ENCODE data around the gene MYEF2. TPM values are rescaled to one million over a fixed set of nuclear protein-coding genes. Genes with fewer than 3 reads are reported as not detected.
A peak's percentile ranks its signal among the peaks of the same experiment; 100 is the strongest.

MYEF2 gene
- total and polyA plus RNA-seq, 10 donors = 8.1 to 41.3 (median 18.3) TPM

GRCh38 chr15:48103647-48104046 lies 74.4 kb downstream of the MYEF2 start:
- WGBS, 5 donors = 70 to 88% (median 79%) methylated on average over 5 of the region's 5 CpGs
- peaks cover 0 to 21% (median 0%) of the 10 kb centered on the region in 7 donors for H3K27me3 ChIP-seq (replicated peaks in 1 of 7)
- peak overlapping the region in 2 of 8 donors; percentile 8 to 12 for H3K4me3 ChIP-seq
- TF ChIP-seq CTCF (IDR thresholded peaks at IDR 0.05 in 8 of 11, conservative IDR thresholded peaks at IDR 0.05 in 3 of 11) (no peak), POLR2AphosphoS5 (IDR thresholded peaks at IDR 0.05) (no peak), POLR2A (IDR thresholded peaks at IDR 0.05) (no peak)
- DNase-seq = no peak
- H3K36me3 ChIP-seq = no peaks in the 10 kb centered on the region
- no peak overlapping the region for H3K27ac ChIP-seq
- H3K9me3 ChIP-seq = no peaks in the 10 kb centered on the region
- intact Hi-C loops (cut with DNase I; ENCODE audit: low total_unique reads) = no loop called here
- H3K4me1 ChIP-seq = no peaks in the 10 kb centered on the region

GRCh38 chr15:48102167-48102566 lies 75.9 kb downstream of the MYEF2 start:
- TF ChIP-seq POLR2A (IDR thresholded peaks at IDR 0.05) (no peak), POLR2AphosphoS5 (IDR thresholded peaks at IDR 0.05) (no peak), CTCF (IDR thresholded peaks at IDR 0.05 in 8 of 11, conservative IDR thresholded peaks at IDR 0.05 in 3 of 11) (no peak)
- intact Hi-C loops (cut with DNase I; ENCODE audit: low total_unique reads) = no loop called here
- DNase-seq = no peak
- H3K4me3 ChIP-seq = no peak overlapping the region
- H3K9me3 ChIP-seq = no peaks in the 10 kb centered on the region
- no peaks in the 10 kb centered on the region for H3K4me1 ChIP-seq
- H3K27ac ChIP-seq = no peak overlapping the region
- peaks cover 0 to 21% (median 0%) of the 10 kb centered on the region in 7 donors for H3K27me3 ChIP-seq (replicated peaks in 1 of 7)
- 82 to 90% (median 88%) methylated on average over 6 of the region's 6 CpGs for WGBS, 5 donors
- H3K36me3 ChIP-seq = no peaks in the 10 kb centered on the region

GRCh38 chr15:48101376-48101961 lies 76.6 kb downstream of the MYEF2 start:
- Histone ChIP-seq H3K4me3 (no peak overlapping the region), H3K4me1 (no peaks in the 10 kb centered on the region), H3K9me3 (no peaks in the 10 kb centered on the region), H3K36me3 (no peaks in the 10 kb centered on the region), H3K27me3 (replicated peaks in 1 of 7) (peaks cover 0 to 18% (median 0%) of the 10 kb centered on the region in 7 donors), H3K27ac (no peak overlapping the region)
- TF ChIP-seq CTCF (IDR thresholded peaks at IDR 0.05 in 8 of 11, conservative IDR thresholded peaks at IDR 0.05 in 3 of 11) (no peak), POLR2A (IDR thresholded peaks at IDR 0.05) (no peak), POLR2AphosphoS5 (IDR thresholded peaks at IDR 0.05) (no peak)
- WGBS, 5 donors = 73 to 83% (median 76%) methylated on average over 6 of the region's 6 CpGs
- no peak for DNase-seq
- intact Hi-C loops (cut with DNase I; ENCODE audit: low total_unique reads) = no loop called here

GRCh38 chr15:48097264-48097663 lies 80.8 kb downstream of the MYEF2 start:
- WGBS, 5 donors = 74 to 85% (median 78%) methylated on average over 2 of the region's 2 CpGs
- DNase-seq = no peak
- peaks cover 0 to 3% (median 0%) of the 10 kb centered on the region in 7 donors for H3K27me3 ChIP-seq (replicated peaks in 1 of 7)
- intact Hi-C loops (cut with DNase I; ENCODE audit: low total_unique reads) = no loop called here
- H3K27ac ChIP-seq = no peak overlapping the region
- H3K4me1 ChIP-seq = no peaks in the 10 kb centered on the region
- TF ChIP-seq POLR2AphosphoS5 (IDR thresholded peaks at IDR 0.05) = no peak
- TF ChIP-seq POLR2A (IDR thresholded peaks at IDR 0.05) = no peak
- TF ChIP-seq CTCF (IDR thresholded peaks at IDR 0.05 in 8 of 11, conservative IDR thresholded peaks at IDR 0.05 in 3 of 11) = no peak
- H3K9me3 ChIP-seq = no peaks in the 10 kb centered on the region
- H3K4me3 ChIP-seq = no peak overlapping the region
- H3K36me3 ChIP-seq = no peaks in the 10 kb centered on the region

Measured in spleen (tissue), 11 donors.